BE2C (cell line): ENCODE results near the gene COL8A2.

Source experiments
- DNase-seq: peaks from one replicate; pipeline ENCODE4 v3.0.0-alpha.2; 2020
- H3K27me3 ChIP-seq: fragments of 250-450 bp; sonication (Bioruptor Pico); 2 replicates; pipeline ENCODE4 v1.5.1; 2020; ENCODE audit warnings: mild to moderate bottlenecking
- H3K36me3 ChIP-seq: fragments of 250-450 bp; sonication (Bioruptor Pico); 2 replicates; pipeline ENCODE4 v1.5.1; 2020; ENCODE audit warnings: mild to moderate bottlenecking
- H3K4me1 ChIP-seq: fragments of 250-450 bp; sonication (Bioruptor Pico); 2 replicates; pipeline ENCODE4 v1.5.1; 2020
- H3K4me3 ChIP-seq: 2 replicates; pipeline ENCODE4 v1.5.1; 2011; ENCODE audit warnings: low read depth, low read length
- H3K9me3 ChIP-seq: fragments of 250-450 bp; sonication (Bioruptor Pico); 2 replicates; pipeline ENCODE4 v1.5.1; 2020
- CTCF ChIP-seq: IDR thresholded peaks from 2 replicates; pipeline ENCODE4 v1.5.1; 2012; ENCODE audit warnings: mild to moderate bottlenecking, low read depth, low read length

Gene COL8A2

GRCh38 chr1:36139521-36139920 is 14.5 kb upstream of the COL8A2 start:
- Histone ChIP-seq H3K4me3 (no peak overlapping the region), H3K4me1 (no peaks in the 10 kb centered on the region), H3K27me3 (no peaks in the 10 kb centered on the region), H3K36me3 (no peaks in the 10 kb centered on the region; the same call in 1 of the 2 replicates), H3K9me3 (no peaks in the 10 kb centered on the region)
- DNase-seq, result no peak
- no peak for TF ChIP-seq CTCF

- TF ChIP-seq CTCF, result no peak
- H3K4me3 ChIP-seq, result no peak overlapping the region
- no peaks in the 10 kb centered on the region for H3K27me3 ChIP-seq
- no peaks in the 10 kb centered on the region; the same call in 1 of the 2 replicates for H3K36me3 ChIP-seq
- H3K9me3 ChIP-seq, result no peaks in the 10 kb centered on the region
- no peak for DNase-seq
- H3K4me1 ChIP-seq, result no peaks in the 10 kb centered on the region
Observed at GRCh38 chr1:36137776-36138175, 12.8 kb upstream of the COL8A2 start.

- H3K9me3 ChIP-seq, result no peaks in the 10 kb centered on the region
- no peaks in the 10 kb centered on the region for H3K4me1 ChIP-seq
- no peak for TF ChIP-seq CTCF
- no peak overlapping the region for H3K4me3 ChIP-seq
- no peak for DNase-seq
- no peaks in the 10 kb centered on the region; the same call in 1 of the 2 replicates for H3K36me3 ChIP-seq
- H3K27me3 ChIP-seq, result no peaks in the 10 kb centered on the region
Observed at GRCh38 chr1:36137226-36137625, 12.2 kb upstream of the COL8A2 start.

- DNase-seq, result no peak
- H3K36me3 ChIP-seq, result no peaks in the 10 kb centered on the region; the same call in 1 of the 2 replicates
- H3K9me3 ChIP-seq, result no peaks in the 10 kb centered on the region
- TF ChIP-seq CTCF, result no peak
- H3K4me1 ChIP-seq, result no peaks in the 10 kb centered on the region
- no peak overlapping the region for H3K4me3 ChIP-seq
- H3K27me3 ChIP-seq, result no peaks in the 10 kb centered on the region
Observed at GRCh38 chr1:36136535-36136934, 11.5 kb upstream of the COL8A2 start.

GRCh38 chr1:36135796-36136195 is 10.8 kb upstream of the COL8A2 start:
- H3K36me3 ChIP-seq, result no peaks in the 10 kb centered on the region; the same call in 1 of the 2 replicates
- H3K4me3 ChIP-seq, result no peak overlapping the region
- H3K4me1 ChIP-seq, result no peaks in the 10 kb centered on the region
- no peaks in the 10 kb centered on the region for H3K27me3 ChIP-seq
- H3K9me3 ChIP-seq, result no peaks in the 10 kb centered on the region
- TF ChIP-seq CTCF, result no peak
- no peak for DNase-seq

- no peak for DNase-seq
- Histone ChIP-seq H3K4me3 (no peak overlapping the region), H3K27me3 (no peaks in the 10 kb centered on the region), H3K9me3 (no peaks in the 10 kb centered on the region), H3K36me3 (no peaks in the 10 kb centered on the region; the same call in 1 of the 2 replicates), H3K4me1 (no peaks in the 10 kb centered on the region)
- no peak for TF ChIP-seq CTCF
Observed at GRCh38 chr1:36135330-36135667, 10.3 kb upstream of the COL8A2 start.
